ENCODE results near the gene DCHS2.

The DCHS2 gene

GRCh38 chr4:154491341-154492271 lies at the start of gene DCHS2:
Gene DCHS2 (minus strand): TSS chr4:154491799. CDS start chr4:154491355, 444 bp downstream.
- no peak for DNase-seq (ENCODE audit: low read depth)

DNA sequence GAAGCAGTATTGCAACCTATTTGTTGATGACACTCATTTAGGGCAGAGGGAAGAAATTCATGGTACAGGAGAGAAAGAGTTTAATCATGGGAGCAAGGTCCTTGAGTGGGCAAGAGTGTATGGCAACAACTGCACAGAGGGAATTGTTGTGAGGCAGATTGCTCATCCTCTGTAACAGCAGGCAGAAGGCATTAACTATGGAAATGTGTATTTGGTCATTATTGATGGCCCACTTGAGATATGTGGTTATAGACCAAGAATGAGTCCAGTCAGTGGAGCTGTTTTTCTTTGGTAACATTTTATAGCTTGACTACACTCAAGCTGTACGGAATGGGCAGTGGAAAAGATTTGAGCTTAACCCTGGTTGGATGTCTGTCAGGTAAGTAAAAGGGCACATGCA lies 42.7 kb upstream of the DCHS2 start:
- no peak for DNase-seq (ENCODE audit: low read depth)

GRCh38 chr4:154529728-154530519 lies 38.3 kb upstream of the DCHS2 start:
- no peak for DNase-seq (ENCODE audit: low read depth)

GRCh38 chr4:154528869-154529268 lies 37.3 kb upstream of the DCHS2 start:
- no peak for DNase-seq (ENCODE audit: low read depth)

DNA sequence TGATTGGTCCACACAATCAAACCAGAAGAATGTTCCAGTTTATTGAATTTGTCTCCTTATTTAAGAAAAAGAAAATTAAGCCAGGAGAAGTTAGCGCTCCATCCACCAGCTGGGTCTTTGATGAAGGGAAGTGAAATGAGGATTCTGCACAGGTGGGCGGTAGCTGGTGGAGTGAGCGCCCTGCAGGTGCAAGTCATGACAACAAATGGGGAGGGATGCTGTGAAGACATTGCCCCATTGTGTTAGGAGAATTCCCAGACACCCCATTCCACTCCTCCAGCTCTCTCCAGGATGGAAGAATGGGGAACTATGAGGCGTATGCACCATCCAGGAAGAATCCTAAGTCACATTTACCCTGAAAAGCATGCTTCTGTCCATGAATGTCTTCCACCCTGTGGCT lies 35.7 kb upstream of the DCHS2 start:
- no peak for DNase-seq (ENCODE audit: low read depth)

DNA sequence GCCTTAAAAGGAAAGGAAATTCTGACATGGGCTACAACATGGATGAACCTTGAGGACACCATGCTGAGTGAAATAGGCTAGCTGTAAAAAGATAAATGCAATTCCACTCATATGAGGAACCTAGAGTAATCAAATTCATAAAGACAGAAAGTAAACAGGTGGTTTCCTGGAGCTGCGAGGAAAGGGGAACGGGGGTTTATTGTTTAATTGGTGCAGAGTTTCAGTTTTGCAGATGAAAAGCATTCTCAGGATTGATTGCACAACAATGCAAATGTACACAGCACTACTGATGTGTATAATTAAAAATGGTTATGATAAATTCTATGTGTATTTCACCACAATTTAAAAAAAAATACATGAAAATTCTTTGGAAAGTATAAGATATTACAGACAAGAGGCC lies 34.6 kb upstream of the DCHS2 start:
- no peak for DNase-seq (ENCODE audit: low read depth)

- no peak for DNase-seq (ENCODE audit: low read depth)
Measured at GRCh38 chr4:154521607-154522006, 30.0 kb upstream of the DCHS2 start.

GRCh38 chr4:154519214-154519613 lies 27.6 kb upstream of the DCHS2 start:
- no peak for DNase-seq (ENCODE audit: low read depth)

DNA sequence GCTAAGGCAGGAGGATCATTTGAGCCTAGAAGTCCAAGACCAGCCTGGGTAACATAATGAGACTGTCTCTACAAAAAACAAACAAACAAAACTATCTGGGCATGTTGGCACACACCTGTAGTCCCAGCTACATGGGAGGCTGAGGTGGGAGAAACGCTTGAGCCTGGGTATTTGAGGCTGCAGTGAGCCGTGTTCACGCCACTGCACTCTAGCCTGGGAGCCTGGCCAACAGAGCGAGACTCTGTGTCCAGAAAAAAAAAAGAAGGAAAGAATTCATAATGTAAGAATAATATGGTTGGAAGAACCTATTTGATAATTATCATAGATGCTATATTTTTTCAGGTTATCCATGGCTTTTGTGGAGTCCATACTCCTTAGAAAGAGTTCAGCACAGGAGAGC lies 26.0 kb upstream of the DCHS2 start:
- DNase-seq (ENCODE audit: low read depth): no peak

- DNase-seq (ENCODE audit: low read depth): no peak
Measured at GRCh38 chr4:154516318-154517029, 24.9 kb upstream of the DCHS2 start.

- no peak for DNase-seq (ENCODE audit: low read depth)
Measured at GRCh38 chr4:154511981-154512380, 20.4 kb upstream of the DCHS2 start.

DNA sequence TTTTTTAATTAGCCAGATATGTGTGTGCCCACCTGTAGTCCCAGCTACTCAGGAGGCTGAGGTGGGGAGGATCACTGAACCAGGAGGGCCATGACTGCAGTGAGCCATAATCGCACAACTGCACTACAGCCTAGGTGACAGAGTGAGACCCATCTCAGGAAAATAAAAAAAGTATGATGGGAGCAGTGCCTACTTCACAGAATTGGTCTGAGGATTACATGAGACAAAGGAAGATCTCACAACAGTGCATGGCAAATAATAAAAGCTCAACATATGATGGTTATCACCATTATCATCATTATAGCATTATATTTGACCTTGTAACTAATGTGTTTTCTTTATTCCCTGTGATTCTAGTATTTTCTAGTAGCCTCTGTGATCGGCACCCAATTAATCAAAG lies 19.9 kb upstream of the DCHS2 start:
- DNase-seq (ENCODE audit: low read depth): no peak

- no peak for DNase-seq (ENCODE audit: low read depth)
Measured at GRCh38 chr4:154507156-154507555, 15.6 kb upstream of the DCHS2 start.

GRCh38 chr4:154506253-154506652 lies 14.7 kb upstream of the DCHS2 start:
- no peak for DNase-seq (ENCODE audit: low read depth)

GRCh38 chr4:154503598-154503997 lies 12.0 kb upstream of the DCHS2 start:
- DNase-seq (ENCODE audit: low read depth): no peak

- DNase-seq (ENCODE audit: low read depth): no peak
Measured at GRCh38 chr4:154502111-154502510, 10.5 kb upstream of the DCHS2 start.

- DNase-seq (ENCODE audit: low read depth): no peak
Measured at GRCh38 chr4:154497889-154498288, 6.3 kb upstream of the DCHS2 start.

DNA sequence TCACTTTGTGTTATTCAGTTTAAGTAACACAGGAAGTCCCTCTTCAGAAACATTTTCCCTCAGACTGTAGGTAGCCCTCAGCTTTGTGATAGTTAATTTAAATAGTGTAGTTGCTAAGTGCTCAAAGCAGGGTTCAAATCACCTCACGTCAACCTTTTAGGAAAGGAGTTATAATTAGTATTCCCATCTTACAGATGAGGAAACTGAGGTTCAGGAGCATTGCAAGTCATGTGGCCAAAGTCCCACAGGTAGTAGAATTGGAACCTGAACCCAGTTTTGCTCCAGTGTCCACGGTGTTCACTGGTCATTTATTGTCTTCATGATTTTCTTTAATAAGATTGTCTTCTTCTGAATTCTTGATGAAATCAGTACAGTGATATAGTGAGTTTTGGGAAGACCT lies 4.3 kb upstream of the DCHS2 start:
- no peak for DNase-seq (ENCODE audit: low read depth)

DNA sequence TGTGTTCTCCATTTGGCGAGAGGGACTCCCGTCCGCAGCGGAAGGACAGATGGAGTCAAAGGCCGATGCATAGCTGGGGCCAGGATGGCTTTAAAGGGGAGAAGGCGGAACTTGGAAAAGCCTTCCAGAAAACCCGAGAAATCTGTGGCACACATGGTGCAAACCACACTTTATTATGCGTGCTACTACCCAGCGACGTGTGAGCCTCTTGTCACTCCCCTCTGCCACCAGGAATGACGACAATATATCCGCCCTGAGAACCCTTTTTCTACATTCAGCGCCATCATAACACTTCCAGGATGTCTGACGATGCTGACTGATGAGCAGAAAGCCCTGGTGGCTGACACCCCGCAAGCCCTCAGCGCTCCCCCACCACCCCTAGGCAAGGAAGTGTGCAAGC lies 689 bp upstream of the DCHS2 start:
- DNase-seq (ENCODE audit: low read depth): no peak

DNA sequence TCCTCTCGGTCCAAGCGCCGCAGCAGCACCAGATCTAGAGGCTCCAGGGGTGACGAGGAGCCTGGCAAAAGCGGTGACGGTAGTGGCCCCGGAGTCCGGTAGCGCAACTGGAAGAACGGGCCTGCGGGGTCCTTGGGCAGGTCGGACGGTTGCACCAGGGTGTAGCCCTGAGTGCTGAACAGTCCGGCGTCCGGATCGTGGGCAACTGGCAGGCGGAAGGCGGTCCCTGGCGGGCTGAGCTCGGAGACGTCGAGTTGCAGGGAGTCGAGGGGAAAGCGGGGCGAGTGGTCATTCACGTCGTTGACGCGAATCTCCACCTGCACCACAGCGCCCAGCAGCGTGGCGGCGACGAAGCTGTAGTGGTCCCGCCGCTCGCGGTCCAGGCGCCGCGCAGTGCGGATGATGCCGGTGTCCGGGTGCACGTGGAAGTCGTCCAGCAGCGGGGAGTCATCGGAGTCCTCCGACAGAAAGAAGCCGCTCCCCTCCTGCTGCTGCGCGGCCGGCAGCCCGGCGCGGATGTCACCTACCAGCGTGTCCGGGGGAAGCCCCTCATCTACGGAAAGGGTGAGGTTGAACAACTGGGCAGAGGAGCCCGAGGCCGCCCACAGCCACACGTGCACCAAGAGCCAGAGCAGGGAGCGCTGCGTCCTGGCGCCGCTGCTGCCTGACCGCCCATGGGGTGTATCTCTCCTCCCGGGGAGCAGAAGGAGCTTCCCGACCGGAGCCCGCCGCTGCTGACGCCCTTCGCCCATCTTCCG lies 837 bp downstream of the DCHS2 start:
- DNase-seq (ENCODE audit: low read depth): no peak

- no peak for DNase-seq (ENCODE audit: low read depth)
Measured at GRCh38 chr4:154490234-154490582, 1.4 kb downstream of the DCHS2 start.

Measured in activated T-cell treated with anti-CD3 and anti-CD28 coated beads for 1 hour (primary cell).